Left hindlimb (tissue), 1 donor: ENCODE data around the gene ANO2.

ENCODE experiments used
- DNase-seq: peaks from one replicate; pipeline ENCODE4 v3.0.0-alpha.2; 2018

Gene ANO2

DNA sequence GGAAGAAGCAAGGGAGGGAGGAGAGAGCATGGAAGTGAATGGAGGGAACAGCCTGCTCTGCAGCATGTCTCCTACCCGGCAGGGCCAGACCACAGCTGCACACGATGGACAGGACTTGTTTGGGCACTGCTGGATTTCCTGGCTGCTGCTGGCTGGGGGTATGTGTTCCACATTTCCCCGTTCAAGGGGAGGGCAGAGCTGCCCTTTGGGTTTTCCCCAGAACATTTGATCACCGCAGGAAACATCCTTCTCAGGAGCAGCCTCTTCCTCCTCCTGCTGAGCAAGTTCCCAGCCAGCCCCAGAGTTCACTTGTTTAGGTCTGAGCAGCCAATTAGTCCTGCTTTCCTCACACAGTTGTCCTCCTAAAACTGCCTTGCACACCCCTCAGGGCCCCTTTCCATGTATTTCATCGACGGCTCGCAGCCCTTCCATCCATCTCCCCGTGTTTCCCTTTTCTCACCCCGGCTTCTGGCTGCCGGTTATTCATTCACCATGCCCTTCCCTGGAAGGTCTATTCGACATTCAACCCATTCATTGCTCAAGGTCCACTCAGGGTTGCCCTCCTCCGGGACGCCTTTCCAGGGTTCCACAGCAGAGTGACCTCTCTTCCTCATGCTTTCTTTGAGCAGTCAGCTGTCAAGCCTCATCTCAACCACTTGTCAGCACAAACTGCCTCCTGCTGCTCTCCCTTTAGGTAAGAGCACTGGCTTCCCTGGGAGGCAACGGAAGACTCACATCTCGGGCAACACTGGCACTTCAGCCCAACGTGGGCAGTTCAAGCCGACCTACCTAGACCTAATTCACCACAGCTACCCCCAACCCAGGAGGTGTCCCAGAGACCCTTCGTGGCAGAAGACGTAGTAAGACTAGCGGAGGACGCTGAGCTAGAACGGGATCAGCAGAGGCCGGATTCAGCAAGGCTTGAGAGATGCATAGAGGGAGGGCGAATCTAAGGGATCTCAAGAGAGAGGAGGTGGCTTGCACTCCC is 20.1 kb upstream of the ANO2 start:
- DNase-seq, result no peak

DNA sequence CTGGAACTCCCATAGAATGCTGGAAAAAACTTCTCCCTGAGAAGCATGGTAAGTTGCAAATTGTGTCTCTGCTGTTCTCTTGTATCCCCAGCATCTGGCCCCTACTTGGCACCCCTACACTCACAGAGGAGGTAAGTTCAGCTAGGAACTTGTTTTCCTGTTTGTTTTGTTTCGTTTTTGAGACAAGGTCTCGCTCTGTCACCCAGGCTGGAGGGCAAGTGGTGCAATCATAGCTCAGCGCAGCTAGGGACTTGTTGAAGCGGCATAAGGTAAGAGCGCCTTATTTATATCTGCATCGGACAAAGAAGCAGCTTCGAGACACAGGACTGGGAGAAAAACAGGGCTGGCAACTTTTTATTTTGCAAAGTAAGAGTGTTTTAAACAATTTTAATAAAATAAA is 18.5 kb upstream of the ANO2 start:
- no peak for DNase-seq

DNA sequence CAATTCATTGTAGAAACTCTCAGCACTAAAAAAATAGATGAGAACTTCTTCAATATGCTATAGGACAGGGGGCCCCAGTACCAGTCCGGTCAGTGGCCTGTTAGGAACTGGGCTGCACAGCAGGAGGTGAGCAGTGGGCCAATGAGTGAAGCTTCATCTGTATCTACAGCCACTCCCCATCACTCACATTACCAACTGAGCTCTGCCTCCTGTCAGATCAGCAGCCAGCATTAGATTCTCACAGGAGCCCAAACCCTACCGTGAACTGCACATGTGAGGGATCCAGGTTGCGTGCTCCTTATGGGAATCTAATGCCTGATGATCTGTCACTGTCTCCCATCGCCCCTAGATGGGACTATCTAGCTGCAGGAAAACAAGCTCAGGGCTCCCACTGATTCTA is 15.7 kb upstream of the ANO2 start:
- DNase-seq, result no peak

DNA sequence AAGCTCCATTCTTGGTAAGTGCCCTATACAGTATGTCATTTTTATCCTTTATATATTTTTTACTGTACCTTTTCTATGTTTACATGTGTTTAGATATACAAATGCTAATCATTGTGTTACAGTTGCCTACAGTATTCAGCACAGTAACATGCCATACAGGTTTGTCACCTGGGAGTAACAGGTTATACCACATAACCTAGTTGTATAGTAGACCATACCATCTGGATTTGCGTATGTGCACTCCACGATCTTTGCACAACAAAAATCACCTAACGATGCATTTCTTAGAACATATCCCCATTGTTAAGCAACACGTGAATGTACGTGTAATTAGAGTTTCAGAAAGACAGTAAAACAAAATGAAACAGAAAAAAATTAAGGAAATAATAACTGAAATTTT is 11.9 kb upstream of the ANO2 start:
- no peak for DNase-seq

DNA sequence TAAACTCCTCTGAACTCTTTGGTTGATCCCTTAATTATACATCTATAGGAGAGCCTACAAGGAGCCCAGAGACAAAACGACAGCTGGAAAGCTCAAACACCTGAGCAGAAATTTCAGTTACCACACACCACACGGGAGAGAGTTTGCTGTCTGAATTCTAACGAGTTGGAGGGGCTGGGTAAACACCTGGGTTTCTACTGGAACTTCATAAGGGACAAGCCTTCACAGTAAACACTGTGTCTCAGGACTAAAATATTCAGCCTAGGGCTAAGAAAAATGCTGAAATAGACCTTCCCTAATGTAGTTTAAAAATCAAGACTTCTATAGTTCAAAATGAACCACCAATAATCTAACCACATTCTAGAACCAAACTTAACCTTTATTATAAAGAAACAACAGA is 9.6 kb upstream of the ANO2 start:
- no peak for DNase-seq

DNA sequence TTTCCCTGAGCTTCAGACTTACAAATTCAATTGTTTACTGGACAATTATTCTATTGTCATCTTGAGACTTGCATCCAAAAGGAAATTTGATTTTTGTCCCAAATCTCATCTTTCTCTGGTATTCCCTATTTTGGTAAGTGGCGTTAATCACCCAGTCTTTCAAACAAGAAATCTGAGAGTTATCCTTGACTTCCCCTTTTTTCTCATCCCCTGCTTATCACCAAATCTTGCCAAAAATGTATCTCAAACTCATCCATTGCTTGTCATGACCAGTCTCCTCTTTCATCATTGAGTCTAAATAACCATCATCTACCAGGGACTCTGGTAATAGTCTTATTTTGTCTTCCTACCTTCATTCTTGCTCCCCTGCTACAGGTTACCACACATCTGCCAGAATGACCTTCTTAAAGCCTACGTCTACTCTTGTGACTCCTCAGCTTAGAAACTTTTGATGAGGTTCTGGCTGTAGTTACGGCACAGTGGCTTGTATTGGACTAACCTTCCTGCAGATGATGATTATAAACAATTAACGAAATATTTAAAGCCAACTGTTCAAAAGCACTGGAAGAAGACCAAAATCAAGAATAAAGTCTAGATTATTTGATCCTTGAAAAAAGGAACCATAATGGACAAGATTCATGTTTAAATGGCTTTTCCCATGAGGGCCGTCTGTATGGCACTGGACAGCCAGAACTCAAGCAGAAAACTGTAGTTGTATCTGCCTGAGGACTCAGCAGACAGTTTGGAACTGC is 9.0 kb upstream of the ANO2 start:
- no peak for DNase-seq

DNA sequence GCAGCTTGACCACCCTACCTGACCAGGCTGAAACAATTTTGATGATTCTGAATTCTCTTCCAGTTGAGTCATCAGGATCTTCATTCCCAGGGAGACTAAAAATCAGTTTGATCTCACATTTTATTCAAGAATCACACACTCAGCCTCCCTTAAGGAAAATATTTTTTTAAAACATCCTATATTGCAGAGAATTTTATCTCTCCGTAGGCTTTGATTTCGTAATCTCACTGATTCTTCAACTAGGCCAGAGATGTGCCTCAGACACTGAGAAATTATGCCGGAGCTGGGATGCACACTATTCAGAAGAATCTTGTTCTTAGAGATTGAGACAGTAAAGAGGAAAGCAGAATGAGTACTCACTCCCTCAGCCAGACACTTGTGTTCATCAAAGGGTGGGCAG is 7.0 kb upstream of the ANO2 start:
- DNase-seq, result no peak

DNA sequence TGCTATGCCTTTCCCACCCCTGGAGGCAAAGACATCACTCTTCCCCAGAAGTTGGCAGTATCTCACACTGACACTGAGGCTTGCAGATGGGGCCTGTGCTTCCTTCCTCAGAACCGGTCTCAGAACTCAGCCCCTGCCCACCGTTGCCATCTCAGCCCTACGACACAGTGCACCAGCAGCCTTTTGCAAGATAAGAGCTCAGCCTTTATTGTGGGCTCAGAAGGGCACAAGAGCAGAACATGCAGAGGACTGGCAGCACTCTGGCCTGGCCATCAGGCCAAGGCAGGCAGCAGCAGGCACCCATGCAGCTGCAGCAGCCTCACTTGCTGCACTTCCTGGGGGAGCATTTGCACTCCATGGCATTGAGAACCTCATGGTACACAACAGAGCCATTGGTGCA is 3.6 kb upstream of the ANO2 start:
- DNase-seq, result no peak

DNA sequence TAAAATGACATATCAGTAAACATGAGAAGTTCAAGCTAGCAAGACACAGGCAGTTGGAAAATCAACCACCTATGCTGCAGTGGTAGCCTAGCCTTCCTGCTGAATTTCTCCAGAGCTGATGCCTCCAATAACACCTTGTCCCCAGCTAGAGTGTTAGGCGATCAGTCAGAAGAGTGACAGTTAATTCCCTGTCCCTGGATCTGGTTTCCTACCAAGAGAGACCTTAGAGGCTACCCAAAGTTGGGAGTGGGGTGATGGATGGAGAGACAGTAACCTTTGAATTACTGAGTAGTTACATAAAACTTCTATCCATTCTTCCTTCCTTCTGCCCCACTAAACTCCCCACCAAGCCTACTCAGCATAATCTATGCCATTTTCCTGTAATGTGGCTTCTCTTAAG is 1.9 kb upstream of the ANO2 start:
- no peak for DNase-seq

DNA sequence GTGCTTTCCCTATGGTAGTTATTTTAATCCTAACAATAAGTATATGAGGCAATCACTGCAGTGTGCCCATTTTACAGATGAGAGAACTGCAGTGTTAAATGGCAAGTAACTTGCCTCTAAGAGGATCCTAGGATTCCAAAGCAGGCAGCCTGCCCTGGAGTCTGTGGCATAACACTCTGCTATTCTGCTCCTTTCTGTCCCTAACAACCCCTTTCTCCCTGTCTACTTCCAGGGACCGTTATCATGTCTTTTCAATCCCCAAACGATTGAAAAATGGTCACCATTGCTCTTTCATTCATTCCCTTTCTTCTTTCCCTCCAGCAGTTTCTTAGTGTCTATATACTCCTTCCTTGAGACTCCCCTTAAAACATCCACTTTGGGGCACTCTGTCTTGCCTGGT is 1.3 kb upstream of the ANO2 start:
- DNase-seq, result no peak

DNA sequence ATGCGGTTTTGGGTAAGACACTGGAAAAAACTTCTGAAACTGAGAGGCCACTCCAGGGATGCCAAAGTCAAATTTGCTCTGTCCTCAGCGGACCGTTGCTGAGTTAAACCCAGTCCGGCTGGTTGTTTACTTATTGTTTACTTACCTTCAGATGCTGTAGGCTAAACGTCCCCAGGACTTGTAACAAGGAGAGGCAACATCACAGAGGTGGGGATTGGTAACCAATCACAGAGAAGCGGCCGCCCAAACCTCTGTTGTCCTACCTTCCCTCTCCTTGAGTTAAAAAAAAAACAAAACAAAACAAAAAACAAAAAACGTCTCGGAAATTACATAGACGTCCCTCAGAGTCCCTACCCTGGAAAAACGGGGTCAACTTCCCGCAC is 380 bp downstream of the ANO2 start:
- no peak for DNase-seq

DNA sequence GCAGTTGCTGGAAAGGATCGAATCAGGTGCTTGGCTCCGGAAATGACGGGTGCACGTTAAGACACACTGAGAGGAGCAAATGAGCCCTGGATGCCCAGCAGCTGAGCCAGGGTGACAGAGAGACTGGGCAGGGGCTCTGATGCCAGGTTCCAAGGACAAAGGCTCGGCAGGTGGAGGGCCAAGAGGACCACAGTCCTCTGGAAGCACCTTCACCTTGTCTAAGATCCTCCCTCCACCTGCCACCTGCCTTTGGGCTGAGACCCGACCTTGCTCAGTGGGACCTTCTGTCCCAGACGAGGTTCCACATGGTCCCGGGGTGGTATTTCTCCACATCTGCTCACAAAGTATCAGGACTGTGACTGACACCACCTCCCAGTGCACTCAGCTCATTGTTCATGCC is 1.0 kb downstream of the ANO2 start:
- no peak for DNase-seq

DNA sequence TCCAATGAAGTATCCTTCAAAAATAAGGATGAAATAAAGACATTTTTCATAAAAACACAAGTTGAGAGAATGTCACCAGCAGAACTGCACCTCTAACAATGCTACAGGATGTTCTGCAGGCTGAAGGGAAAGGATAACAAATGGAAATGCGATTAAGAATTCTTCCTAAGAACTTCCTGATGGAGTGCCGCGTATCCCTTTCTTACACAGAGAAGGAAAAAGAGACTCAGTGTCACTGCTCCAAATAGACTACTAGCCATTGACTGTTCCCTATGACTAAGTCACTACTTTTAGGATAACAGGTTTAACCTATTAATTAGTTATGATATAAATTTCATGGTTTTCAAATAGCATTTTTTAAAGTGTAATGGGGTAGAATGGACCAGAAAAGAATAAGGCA is 3.2 kb downstream of the ANO2 start:
- DNase-seq, result no peak

DNA sequence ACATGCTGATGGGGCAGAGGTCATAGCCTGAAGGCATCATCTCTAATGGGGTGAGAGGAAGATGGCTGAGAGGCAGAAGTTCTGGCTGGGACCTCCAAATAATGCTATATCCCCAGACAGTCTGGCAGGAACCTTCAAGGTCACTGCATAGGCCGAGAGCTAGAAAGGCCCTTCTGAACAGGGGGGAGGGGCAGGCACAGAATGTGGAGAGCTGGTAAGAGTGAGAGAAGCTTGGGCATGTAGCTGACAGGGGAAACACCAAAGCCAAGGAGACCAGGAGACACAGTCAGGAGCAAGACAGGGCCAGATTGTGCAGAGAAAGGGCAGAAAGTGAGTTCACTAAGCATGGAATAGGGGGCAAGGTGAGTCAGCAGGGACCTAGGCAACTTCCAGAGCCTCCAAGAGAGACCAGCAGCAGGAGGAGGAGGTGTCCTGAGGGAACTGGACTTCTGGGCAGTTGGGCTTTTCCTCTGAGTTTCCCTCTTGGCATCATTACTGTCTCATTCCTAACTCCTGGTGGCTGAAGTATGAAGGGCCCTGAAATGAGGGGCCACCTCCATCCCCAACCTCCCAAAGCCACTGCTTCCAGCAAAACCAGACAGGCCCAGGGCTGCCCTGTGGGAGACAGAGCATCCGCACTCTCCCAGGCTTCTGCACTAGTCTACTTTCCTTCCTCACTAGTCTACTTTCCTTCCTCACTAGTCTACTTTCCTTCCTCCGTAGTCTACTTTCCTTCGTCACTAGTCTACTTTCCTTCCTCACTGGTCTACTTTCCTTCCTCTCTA is 17.1 kb downstream of the ANO2 start:
- DNase-seq, result no peak

DNA sequence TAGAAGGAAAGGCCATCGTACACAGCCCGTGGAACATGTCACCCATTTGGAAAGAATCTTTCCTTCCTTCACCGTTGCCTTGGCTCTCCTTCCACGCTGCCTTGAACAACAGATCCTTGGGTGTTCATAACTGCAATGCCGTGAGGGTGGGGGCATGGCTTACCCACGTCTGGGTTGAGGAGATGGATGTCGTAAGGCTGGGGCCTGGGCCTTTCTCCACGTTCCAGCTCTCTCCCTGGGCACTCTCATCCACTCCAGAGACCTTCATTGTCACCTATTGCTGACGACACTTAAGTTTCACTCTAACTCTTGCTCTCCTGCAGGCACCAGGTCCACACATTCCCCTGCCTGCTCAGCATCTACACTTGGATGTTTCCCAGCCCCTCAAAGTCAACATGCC is 19.4 kb downstream of the ANO2 start:
- no peak for DNase-seq

DNA sequence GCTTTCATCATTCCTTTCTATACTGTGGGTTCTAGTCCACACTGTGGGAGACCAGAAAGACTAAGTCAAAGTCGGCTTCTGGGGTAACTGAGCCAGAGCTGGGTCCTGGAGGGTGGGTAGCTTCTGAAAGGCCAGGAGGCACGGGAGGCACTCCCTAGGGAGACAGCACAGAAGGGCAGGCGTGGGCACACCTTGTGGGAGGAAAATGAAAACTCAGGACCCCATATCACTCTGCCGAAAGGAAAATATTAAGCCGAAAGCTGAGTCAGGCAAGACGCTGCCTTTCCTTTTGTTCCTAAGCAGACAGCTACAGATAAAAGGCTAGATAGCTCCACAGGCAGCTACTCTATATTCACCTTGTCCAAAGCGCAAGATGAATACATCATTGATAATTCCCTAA is 20.7 kb downstream of the ANO2 start:
- no peak for DNase-seq

DNA sequence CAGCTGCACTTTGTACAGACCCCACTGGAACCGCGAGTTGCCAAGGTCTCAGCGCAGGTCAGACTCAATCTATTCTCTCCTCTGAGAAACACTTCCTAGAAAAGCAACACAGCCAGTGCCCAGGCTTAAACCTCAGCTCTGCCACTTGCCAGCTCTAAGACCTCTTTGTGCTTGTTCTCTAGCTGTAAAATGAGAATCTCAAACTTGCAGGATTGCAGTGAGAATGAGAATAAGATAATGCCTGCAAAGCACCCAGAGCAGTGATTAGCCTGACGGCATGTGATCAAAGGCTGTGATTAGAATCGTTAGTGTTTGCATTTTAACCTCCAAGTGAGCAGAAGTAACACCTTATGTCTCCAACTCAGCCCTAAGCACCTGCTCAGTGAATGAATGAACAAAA is 21.3 kb downstream of the ANO2 start:
- no peak for DNase-seq

DNA sequence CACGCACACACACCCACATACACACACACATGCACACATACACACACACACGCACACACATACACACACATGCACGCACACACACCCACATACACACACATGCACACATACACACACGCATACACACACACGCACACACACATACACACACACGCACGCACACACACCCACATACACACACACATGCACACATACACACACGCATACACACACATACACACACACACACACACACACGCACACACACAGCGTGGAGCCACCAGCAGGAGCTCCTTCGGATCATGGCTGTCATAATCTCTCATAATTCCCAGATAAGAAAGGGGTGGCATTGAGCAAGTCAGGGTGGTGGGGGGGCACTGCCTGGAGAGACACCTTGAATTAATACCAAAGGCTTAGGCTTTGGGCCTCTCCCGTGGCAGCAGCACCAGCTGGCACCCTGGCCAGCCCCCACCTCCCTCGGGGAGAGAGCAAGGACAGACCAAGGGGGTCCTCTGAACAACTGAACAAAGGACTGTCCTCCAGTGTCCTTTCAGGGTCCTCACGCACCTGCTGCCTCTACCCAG is 21.9 kb downstream of the ANO2 start:
- no peak for DNase-seq

DNA sequence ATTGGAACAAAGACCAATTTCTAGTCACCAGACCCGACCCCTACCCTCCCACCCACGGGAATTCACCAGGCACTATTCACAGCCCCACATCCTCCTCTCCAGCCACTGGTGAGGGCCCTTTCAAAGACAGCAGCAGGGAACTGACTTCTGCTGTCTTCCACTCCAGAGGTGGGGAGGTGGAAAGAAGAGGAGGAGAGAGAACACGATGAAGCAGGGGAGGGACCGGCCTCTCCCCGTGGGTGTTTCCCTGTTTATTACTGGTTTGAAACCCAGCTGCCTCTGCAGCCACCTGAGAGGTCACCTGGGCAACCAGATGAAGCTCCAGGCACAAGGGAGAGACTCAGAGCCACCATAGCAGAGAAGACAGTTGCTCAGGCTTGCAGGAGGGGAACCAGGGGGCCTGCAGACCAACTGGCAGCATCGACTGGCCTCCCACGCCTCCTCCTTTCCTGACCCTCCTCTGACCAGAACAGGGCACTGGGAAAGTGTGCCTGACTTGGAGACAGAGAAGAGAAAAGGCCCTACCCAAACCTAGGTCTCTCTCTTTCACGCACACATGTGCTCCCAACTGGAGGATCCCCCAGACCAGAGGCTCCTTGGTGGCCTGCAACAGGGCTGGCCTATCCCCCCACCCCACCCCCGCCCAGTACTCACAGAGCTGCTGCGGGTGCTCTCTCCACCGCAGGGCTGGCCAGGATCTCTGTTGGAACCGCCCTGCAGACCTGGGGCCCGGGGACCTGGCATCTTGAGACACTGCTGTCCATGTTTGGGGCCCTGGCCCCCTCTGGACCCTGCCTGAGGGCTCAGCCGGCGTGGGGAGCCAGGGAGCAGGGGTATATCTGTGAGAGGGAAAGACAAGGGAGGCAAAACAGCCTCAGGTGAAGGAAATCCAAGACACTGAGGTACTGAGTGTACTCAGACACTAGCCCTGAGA is 22.8 kb downstream of the ANO2 start:
- no peak for DNase-seq

DNA sequence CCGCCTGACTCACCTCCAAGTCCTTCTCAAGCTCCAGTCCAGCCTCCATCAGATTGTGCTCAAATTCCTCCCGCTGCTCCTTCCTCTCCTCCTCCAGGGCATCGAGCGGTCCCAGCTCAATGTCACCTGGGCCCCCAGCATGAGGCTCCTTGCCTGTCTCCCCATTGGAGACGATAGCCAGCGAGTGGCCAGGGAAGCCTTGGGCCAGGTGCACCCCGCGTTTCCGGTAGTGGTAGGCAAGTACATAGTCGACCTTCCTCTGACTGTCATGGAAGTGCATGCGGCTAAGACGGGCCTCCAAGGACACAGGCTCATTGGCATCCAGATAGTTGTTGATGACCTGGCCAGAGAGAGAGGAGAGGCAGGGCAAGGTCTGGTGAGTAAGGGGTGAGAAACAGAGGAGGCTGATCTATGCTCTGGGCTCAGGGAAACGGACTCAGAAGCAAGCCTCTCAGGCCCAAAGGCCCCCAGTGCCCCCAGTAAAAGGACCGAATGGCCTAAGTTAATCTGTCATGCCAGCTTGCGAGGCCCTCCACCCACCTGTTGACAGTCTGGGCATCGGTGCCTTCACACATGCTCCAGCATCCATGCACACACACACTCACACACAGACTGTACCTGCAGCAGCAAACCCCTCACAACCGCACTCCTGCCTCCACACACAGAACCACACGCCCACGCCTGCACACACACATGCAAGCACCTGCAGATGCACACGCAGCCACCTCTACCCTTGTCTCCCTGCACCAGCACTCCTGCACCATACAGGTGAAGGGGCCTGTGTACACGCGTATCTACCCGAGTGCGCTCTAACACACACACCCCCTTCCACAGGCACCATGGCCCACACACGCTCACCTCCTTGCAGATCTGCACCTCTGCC is 23.8 kb downstream of the ANO2 start:
- no peak for DNase-seq

DNA sequence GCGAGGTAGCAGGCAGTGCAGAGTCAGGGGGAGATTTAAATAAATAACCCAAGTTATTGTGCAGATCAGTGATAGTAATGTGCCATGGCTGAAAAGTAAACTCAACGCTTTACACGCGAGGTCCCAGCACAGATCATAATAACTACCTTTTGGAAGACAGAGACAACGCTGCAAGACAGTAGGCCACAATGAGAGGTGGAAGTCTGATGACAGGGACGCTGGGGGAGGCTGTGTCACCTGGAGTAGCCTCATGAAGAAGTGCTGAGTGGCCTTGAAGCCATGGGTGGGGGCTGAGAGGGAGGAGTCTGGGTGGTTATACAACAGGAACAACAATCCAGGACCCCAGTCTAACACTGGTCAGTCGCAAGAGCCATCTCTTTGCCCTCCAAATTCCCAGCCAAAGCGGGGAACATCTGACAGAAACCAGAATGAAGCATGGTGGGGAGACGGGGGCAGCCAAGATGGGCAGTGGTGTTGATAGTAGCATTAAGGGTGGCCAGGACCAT is 28.2 kb downstream of the ANO2 start:
- no peak for DNase-seq
